A549 treated with RU486 at 1 μM for 4 hours (cell line): Measurements from ENCODE around the gene RTP3. TPM values are rescaled to one million over a fixed set of nuclear protein-coding genes. Genes with fewer than 3 reads are reported as not detected.

Experiments used
- total RNA-seq: library from RNA; stranded (reverse); fragments of 200-300 nt; extraction: Qiagen RNA extraction; gene quantifications from 5 replicates; pipeline ENCODE4 v1.2.3, GENCODE V29; 2022; ENCODE audit warnings: low read depth

The RTP3 gene
- total RNA-seq, result not detected in 5 replicates

DNA sequence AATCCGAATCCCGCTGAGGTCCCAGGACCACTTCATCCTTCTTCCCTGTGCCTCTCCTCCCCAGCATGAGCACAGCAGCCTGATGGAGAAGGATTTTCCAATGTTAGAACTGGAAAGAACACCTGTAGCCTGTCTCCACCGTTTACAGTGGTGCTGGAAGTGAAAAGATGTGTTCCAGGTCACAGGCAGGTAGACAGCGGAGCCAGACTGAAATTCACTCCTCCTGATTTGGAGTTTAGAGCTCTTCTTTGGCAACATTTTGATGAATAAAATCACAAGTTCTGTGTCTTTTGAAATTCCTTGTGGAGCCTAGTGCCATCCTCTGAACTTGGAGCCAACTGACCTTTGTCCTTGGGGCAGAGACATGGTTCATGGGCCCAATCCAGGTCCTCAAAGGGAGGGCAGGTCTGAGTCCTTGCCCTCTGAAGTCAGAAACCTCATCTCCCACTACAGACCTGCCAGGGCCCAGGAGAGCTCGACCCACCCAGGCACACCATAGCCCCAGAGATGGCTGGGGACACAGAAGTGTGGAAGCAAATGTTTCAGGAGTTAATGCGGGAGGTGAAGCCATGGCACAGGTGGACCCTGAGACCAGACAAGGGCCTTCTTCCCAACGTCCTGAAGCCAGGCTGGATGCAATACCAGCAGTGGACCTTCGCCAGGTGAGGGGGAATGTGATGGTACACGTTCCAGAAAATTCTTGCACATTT is at the start of gene RTP3:
Gene RTP3, plus strand, starts transcription at position 421 of the 710 bp plus-strand sequence. Its CDS starts 87 bp downstream, at position 508.

DNA sequence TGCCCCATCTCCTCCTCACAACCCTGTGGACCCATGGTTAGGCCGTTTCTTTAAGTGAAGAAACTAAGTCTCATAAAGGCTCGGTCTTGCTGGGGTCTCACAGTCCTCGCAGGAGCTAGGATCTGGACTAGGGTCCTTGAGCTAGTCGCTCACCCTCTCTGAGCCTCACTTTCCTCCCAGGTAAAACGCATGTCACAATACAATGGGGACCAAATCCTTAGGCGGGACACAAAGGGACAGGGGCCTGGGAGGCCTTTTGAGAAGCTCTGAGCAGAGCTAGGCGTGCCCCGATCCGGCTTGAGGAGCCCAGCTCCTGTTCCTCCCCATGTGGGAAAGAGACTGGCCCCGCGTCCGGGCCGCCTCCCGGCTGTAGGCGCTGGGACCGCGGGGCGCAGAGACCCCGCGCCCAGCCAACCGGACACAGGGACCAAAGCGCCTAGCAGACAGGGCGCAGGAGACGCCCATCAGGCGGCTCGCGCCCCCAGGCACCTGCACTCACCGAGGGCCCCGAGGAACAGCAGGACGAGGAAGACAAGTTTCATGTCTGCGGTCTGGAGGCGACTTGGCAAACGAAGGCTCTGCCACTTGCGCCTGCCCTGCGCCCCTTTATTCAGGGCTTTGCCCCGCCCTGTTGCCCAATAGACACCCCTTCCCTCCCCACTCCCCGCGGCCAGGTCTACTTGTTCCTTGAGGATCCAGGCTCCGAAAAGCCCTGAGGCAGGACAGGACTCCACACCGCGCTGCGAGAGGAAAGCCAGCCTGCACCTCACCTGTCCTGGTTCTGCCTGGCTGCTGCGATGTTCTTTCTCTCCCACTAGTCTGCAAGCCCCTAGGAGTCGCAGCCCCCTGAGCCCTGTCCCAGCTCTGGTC is 33.2 kb upstream of the RTP3 start, which contains the start of gene LTF:
Gene LTF, minus strand, starts transcription at position 580 of the 870 bp plus-strand sequence. Its CDS starts 38 bp downstream, at position 542.

Other genes starting within 250 kb of the RTP3 start
- not detected in 5 replicates for gene CCR2, start 143.9 kb upstream of the RTP3 start, total RNA-seq
- gene CCR5, start 127.0 kb upstream of the RTP3 start, total RNA-seq, result not detected in 5 replicates
- 0.12 to 0.43 TPM (median 0.23 TPM) in 4 of 5 replicates, not detected in the other for gene CCRL2, start 90.7 kb upstream of the RTP3 start, total RNA-seq
- gene LTF, start 33.1 kb upstream of the RTP3 start, total RNA-seq, result not detected in 5 replicates
- gene LRRC2, start 68.3 kb downstream of the RTP3 start, total RNA-seq, result not detected in 5 replicates
- gene FAM240A, start 114.5 kb downstream of the RTP3 start, total RNA-seq, result not detected in 5 replicates
- gene ALS2CL, start 195.7 kb downstream of the RTP3 start, total RNA-seq, result 4.5 to 7.8 TPM (median 6.3 TPM) in 5 replicates
- gene TMIE, start 203.4 kb downstream of the RTP3 start, total RNA-seq, result 0.13 to 0.24 TPM (median 0.18 TPM) in 4 of 5 replicates, not detected in the other
- gene PRSS50, start 219.9 kb downstream of the RTP3 start, total RNA-seq, result not detected in 5 replicates